HG03521 (cell line): ENCODE measurements around the gene UBXN4.
"Not testable (repeated sequence)": the region's sequence is repeated elsewhere in the genome, so short reads cannot be mapped to it uniquely, and the experiment has no call there.

Source experiments
- ATAC-seq: cut with Tn5 transposase; IDR thresholded peaks from one replicate; pipeline ENCODE4 v1.9.1; 2021; ENCODE audit warnings: mild to moderate bottlenecking, moderate library complexity; ENCODE audit not compliant: unreplicated experiment

UBXN4 gene, protein sequence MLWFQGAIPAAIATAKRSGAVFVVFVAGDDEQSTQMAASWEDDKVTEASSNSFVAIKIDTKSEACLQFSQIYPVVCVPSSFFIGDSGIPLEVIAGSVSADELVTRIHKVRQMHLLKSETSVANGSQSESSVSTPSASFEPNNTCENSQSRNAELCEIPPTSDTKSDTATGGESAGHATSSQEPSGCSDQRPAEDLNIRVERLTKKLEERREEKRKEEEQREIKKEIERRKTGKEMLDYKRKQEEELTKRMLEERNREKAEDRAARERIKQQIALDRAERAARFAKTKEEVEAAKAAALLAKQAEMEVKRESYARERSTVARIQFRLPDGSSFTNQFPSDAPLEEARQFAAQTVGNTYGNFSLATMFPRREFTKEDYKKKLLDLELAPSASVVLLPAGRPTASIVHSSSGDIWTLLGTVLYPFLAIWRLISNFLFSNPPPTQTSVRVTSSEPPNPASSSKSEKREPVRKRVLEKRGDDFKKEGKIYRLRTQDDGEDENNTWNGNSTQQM

DNA sequence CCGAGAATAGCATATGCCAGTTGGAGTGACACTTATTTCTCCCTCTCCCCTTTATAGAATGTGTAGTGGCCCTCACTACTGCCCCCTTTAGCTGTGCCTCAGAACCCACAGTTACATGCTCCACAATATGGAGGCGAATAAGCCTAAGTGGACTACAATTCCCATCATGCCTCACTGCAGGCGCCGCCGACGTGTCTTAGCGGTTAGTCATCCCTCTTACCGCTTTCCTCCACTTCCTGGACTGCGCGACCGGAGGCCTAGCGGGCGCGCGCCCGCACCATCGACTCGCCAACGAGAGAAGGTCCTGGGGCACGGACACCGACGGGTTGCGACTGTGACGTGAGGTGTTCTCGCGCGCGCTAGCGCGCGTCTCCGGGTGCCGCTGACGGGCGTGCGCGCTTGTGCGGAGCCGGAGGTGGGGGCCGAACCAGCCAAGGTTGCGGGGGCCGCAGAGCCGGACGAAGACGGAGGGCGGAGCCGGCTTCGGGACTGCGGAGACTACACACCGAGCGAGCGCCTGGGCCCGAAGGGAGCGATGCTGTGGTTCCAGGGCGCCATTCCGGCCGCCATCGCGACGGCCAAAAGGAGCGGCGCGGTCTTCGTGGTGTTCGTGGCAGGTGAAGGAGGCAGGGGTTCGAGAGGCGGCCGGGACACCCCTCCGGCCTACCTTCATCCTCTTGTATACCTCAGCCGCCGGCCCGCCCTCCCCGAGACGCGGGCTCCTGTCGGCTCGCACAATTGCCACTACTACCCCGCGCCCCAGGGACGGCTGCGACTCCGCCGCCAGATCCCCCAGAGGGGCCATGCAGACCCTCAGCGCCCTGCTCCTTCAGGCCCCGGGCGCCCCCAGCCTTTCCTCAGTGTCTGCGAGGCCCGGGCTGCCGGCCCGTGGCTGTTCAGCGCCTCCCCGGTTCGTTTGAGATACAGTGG, at the start of gene UBXN4:
UBXN4 (plus strand) TSS at position 461 of the 930 bp plus-strand sequence; CDS start at position 536, 75 bp downstream.
- ATAC-seq, result peak; percentile 90

DNA sequence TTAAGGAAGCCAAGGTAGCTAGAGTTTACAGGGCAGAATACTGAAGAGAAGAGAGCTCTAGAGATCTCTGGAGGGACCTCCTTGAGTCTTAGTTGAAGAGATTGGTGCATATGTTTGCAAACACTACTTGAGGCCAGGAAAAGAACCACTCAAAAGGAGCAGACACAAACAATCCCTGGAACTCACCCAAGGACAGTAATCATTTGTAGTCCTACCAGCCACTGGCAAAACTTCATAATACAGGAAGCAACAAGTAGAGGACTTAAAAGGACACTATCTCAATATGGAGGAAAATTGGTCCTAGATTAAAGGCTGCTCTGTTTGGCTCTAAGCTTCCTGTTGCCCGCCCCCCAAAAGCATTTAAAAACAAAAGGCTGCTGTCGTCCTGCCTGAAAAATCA, 46.9 kb upstream of the UBXN4 start:
- no peak for ATAC-seq

DNA sequence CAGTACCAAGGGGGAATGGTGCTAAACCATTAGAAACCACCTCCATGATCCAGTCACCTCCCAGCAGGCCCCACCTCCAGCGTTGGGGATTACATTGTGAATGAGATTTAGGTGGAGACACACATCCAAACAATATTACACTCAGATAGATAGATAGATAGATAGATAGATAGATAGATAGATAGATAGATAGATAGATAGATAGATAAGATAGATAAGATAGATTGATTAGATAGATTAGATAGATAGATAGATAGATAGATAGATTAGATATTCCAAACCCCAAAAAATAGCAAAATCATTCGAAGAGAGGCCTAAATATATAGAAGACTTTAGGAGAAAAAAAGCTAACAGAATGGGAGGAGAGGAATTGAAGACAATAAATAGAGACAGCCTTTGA, 42.8 kb upstream of the UBXN4 start:
- ATAC-seq, result no peak

DNA sequence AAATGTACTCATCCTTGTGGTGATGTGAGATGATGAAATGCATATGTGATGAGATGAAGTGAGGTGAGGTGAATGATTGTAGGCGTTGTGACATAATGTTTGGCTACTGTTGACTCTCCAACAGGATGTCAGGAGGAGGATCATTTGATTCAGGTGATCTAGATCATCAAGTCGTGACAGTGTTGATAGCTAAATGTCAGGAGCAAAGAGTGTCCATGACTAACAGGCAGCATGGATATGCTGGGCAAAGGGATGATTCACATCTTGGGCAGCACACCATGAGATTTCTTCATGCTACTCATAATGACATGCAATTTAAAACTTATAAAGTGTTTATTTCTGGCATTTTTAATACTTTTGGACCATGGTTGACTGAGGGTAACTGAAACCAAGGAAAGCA, 40.2 kb upstream of the UBXN4 start:
- ATAC-seq, result no peak

DNA sequence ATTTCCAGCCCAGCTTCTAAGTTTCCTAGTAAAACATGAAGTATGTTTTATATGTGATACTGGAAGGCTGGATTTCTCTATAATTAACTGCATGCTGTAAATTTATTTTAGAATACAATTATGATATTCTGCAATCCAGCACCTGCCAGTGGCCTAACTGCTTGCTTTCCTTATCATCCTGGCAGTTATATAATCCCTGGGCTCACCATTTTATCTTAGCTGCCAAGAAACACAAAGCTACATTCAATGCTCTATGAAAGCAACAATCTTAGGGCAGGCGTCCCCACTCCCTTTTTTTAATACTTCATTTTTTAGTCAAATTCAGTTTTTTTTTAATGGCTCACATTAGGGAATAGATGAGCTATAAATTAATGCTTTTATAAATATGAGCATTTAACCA, 38.4 kb upstream of the UBXN4 start:
- ATAC-seq, result no peak

DNA sequence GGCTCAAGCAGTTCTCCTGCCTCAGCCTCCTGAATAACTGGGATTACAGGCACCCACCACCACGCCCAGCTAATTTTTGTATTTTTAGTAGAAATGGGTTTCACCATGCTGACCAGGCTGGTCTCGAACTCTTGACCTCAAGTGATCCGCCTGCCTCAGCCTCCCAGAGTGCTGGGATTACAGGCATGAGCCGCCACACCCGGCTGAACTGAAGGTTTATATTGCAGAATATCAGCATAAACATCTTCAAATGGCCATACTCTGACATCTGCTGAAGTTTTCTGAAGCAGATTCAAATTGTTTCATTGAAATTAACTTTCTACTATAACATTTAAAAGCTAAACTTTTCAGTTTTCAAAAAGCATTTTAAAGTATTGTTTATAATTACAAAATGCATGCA, 37.6 kb upstream of the UBXN4 start:
- ATAC-seq, result not testable (repeated sequence)

DNA sequence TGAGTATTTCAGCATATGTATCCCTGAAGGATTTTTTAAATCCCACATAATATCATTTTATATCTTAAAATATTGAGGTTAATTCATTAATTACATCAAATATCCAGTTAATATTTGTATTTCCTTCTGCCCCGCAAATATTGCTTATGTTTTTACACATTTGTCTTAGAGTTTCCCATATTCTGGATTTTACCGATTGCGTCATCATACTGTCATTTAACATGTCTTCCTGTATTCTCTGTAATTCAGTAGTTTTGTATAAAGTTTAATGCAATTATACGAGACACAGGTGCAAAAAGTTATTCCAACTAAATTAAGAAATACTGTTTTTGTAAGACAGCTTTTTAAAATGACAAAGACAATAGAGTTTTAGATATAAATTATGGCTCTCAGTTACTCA, 33.5 kb upstream of the UBXN4 start:
- no peak for ATAC-seq

DNA sequence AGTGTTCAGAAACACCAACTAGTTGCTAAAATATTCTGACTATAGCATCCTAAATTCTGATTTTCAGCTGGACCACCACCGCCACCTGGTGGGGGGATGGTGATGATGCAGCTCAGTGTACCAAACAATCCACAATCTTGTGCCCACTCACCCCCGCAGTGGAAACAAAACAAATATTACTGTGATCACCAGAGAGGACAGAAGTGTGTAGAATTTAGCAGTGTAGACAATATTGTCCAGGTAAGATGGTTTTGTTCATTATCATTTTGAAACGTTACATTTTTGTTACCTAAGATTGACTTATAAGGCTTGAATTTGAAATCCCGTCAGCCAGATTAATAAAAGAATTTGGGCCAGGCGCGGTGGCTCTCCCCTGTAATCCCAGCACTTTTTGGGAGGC, 31.7 kb upstream of the UBXN4 start:
- ATAC-seq, result no peak

DNA sequence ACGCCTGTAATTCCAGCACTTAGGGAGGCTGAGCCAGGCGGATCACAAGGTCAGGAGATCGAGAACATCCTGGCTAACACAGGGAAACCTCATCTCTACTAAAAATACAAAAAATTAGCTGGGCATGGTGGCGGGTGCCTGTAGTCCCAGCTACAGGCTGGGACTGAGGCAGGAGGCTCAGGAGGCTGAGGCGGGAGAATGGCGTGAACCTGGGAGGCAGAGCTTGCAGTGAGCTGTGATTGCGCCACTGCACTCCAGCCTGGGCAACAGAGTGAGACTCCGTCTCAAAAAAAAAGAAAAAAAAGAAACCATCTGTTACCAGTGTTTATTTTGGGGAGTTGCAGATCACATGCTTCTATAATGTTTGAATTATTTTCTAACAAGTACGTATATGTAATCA, 26.6 kb upstream of the UBXN4 start:
- ATAC-seq, result not testable (repeated sequence)

DNA sequence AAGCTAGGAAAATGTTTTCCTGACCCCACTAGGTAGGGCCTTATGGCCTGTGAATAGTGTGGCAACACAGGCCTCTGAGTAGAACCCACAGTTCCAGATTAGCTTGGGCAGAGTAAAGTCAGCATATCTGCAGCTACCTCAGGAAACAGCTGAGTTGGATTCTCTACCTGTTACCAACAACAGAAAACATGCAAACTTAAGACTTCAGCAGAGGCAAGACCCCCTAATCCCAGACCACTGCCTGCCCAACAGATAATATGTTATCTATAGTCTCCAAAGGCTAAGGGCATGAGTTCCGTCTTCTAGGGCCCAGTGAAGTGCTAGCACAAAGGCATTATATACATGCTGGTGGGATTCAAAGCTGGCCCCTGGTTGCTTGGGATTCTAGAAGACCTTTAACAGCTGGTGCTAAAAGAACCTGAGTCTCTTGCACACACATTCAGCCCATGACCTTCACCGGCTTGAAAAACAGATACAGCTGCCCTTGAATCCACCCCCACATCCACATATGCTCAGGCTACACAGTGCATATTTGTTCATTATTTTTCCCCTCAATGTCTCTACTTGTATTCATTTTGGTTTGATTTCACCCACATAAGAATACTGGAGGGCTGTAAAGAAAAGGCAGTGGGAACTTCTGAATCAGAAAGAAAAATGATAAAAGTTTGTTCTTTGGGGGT, 13.5 kb upstream of the UBXN4 start:
- no peak for ATAC-seq

DNA sequence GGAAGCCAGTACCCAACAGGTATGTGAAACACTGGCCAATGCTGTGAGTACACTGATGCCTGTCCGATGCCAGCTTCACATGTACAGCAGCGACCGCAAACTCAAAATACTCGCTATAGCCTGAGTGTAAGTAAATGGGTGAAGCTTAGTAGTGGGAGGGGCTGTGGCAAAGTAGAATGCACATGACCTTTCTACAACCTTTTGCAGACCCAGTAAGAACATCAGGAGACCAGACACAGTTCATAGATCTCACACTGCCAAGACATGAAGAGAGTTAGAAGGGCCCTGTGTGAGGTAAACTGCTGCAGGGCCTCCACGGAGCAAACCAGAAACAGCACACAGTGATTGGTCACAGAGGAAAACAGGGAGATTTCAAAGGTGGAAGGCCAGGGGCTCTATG, 9.1 kb upstream of the UBXN4 start:
- ATAC-seq, result no peak

DNA sequence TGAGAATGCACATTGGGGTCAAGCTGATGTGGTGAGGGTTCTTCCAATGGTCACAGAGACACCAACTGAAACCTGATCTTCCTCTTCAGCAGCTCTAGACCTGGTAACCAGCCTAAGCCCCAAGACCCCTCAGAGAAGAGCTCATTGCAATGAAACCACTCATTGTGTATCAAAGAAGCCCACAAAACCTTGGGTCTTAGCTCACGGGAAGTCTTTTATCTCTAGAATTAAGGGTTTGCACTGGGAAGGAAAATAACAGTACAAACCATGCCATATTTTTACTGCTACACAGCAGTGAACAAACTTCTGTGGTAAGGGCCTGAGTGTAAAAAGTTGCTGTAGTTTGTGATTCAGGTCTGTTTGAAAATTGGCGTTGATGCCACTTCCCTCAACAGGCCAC, 8.6 kb upstream of the UBXN4 start:
- ATAC-seq, result no peak

DNA sequence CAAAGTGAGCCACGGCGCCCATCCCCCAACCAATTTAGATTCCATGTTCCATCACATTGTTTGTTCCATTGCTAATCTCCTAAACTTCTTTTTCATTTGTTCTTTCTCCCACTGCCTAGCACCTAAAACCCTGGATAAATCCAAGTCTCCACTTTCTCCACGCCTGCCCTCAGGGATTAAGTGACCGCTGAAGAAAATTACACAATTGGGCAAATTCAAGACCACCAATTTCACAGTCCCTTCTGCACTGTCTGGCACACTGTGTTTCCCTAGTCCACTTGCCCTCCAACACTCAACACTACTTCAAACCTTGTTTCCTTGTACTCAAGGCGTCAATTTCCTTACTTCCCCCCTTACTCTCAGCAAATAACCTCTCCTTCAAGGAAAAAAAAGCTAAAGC, 5.1 kb upstream of the UBXN4 start:
- ATAC-seq, result no peak

DNA sequence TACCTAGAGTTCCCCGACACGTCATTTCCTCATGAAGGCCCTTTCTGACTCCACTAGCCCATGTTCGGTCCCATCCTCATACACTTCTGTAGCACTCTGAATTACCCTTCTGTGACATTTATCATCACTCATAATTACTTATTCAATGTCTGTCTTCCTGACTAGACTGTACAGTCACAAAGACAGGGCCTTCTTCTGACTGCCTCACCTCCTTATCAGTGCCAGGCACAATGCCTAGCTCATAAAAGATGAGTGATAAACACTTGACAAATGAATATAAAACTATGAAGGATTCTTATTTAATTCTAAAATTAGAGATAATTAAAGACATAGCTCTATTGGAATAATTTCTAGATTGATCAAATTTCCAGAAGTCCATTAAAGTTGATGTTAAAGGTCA, 1.4 kb upstream of the UBXN4 start:
- no peak for ATAC-seq

DNA sequence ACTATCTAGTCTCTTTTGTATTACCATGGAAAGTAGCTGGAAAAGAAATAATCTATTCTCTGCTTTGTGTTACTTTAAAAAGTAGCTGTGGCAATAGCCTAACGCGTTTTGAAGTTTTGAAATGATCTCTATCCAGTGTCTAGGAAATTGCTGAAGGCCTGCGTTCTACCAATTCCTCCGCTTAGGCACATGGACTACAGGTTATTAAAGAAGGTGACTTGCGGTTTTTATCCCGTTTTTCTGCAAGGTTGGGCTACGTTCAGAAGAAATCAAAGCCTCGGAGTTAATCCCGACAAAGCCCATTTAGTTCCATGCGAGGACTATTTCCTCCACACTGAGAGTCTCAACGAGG, 636 bp upstream of the UBXN4 start:
- ATAC-seq, result no peak

DNA sequence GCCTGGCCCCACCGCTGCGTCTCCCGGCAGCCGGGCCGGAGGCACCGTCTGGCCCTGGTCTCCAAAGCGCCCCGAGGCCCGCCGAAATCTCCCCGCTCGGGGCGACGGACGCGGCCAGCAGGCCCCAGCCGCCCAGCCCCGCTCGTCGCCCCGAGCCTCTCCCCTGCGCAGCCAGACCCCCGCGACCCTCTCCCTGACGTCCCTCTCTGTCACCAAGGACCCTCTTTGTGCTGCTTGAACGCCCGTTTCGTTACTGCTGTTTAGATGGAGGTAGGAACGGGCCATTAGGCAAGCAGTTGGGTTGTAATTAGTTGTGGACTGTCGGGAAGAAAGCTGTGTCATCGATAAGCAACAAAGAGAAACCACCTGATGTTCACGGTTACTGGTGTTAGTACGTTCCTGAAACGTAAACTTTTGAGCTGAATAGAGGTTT, 686 bp downstream of the UBXN4 start:
- peak; percentile 12 for ATAC-seq

DNA sequence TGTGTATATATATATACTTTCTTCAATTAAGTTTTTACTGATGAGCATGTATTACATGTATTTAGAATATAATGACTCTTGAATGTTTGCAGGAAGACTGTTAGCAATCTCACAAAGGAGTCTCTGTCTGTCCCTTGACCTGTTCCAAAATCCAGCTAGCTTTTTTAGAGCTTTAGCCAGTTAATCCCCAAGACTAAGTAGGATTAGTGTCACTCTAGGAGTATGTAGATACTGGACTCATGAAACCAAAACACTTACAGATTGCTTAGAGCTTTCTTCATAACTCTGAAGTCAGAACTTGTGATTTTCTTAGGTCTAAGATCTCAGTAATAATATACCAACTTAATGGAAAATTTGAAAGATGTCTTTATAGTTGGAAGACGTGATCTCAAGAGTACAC, 2.2 kb downstream of the UBXN4 start:
- no peak for ATAC-seq

DNA sequence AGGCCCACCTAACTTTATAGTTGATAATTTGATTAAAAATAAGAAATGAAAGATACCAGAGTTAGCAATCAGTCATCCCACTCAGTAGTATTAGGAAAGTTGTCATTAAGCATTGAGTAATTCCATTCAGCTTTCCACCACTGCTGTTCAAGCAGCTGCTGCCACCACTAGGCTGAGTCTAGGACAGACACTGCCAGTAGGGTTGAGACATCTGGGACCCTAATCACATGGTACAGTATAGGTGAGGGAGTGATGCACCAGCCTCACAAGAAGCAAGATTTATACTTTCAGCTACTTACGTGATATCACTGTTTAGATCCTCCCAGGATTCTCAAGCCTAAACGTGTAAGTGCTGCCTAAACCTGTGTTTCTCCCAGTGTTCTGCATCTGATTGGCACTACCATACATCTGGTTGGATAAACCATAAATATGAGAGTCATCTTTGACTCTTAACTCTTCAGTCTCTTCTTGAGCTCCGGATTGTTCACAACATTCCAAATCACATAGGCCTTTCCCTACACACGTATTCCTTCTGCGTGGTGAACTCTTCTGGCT, 3.2 kb downstream of the UBXN4 start:
- ATAC-seq, result no peak

DNA sequence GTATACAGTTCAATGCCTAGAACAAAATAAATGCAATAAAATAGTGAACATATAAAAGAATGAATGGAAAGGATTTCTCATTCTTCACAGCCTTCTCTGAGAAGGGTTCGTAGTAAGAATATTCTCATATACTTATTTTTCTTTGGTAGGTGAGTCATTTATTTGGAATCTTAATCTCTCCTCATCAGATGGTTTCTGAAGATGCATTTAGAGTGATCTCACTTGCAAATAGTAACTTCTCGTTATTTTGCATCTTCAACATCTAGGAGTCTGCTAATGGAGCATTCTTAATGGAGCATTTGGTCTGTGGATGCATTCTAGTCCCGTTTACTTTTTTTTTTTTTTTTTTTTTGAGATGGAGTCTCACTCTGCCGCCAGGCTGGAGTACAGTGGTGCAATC, 3.9 kb downstream of the UBXN4 start:
- no peak for ATAC-seq

DNA sequence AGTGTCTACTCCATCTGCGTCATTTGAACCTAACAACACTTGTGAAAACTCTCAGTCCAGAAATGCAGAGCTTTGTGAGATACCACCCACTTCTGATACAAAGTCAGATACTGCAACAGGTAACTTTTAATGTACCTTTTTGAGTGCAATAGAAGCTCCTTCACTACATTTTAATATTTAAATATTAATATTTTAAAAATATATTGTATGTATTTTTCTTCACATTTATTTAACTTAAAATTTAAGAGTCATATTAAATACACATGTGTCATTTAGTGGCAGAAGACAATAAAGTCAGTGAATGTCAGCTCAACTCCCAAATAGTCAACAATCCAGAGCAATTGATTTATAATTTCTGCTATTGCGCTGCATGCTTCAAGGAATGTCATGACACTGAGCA, 13.9 kb downstream of the UBXN4 start:
- no peak for ATAC-seq

DNA sequence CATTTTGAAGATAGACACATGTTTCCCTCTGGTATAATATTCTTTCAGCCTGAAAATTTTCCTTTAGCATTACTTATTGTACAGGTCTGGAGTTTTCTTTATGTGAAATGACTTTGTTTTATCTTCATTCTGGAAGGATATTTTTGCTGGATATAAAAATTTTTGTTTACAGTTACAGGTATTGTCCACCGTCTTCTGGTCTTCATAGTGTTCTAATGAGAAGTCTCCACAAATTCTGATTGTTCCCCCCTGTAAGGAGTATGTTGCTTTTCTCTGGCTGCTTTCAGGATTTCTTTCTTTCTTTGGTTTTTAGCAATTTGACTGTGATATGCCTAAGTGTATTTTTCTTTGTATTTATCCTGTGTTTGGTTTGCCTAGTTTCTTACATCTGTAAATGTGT, 15.0 kb downstream of the UBXN4 start:
- no peak for ATAC-seq
